KMS-11 (cell line): ENCODE results near the gene GOT1.

ENCODE experiments used
- H2AFZ ChIP-seq: fragments of 200-600 bp; sonication (generic); 2 replicates; pipeline ENCODE4 v1.6.1; 2016; ENCODE audit warnings: antibody characterized with exemption, mixed run types, low read depth
- H3K27ac ChIP-seq: fragments of 200-600 bp; sonication (generic); 2 replicates; pipeline ENCODE4 v1.6.1; 2016; ENCODE audit warnings: mild to moderate bottlenecking, mixed run types
- H3K27me3 ChIP-seq: fragments of 200-600 bp; sonication (generic); 2 replicates; pipeline ENCODE4 v1.6.1; 2017; ENCODE audit warnings: mild to moderate bottlenecking, low read depth, mixed run types, moderate library complexity; ENCODE audit not compliant: insufficient read depth
- H3K36me3 ChIP-seq: fragments of 200-600 bp; sonication (generic); 2 replicates; pipeline ENCODE4 v1.6.1; 2017; ENCODE audit warnings: mild to moderate bottlenecking, mixed run types; ENCODE audit not compliant: insufficient read depth
- H3K4me1 ChIP-seq: fragments of 200-600 bp; sonication (generic); 2 replicates; pipeline ENCODE4 v1.6.1; 2016; ENCODE audit warnings: mild to moderate bottlenecking, low read depth, mixed run types; ENCODE audit not compliant: poor library complexity, severe bottlenecking
- H3K4me2 ChIP-seq: fragments of 200-600 bp; sonication (generic); 2 replicates; pipeline ENCODE4 v1.7.0; 2016; ENCODE audit warnings: mild to moderate bottlenecking, mixed run types
- H3K4me3 ChIP-seq: fragments of 200-600 bp; sonication (generic); IDR thresholded peaks from 2 replicates; pipeline ENCODE4 v1.6.1; 2017; ENCODE audit warnings: low read depth, low read length, mixed read lengths; ENCODE audit not compliant: insufficient read depth
- H3K79me2 ChIP-seq: fragments of 200-600 bp; sonication (generic); 2 replicates; pipeline ENCODE4 v1.6.1; 2016; ENCODE audit warnings: low read depth, mixed run types; ENCODE audit not compliant: insufficient read depth
- H3K9ac ChIP-seq: fragments of 200-600 bp; sonication (generic); 2 replicates; pipeline ENCODE4 v1.6.1; 2016; ENCODE audit warnings: mild to moderate bottlenecking, mixed run types
- H4K20me1 ChIP-seq: fragments of 200-600 bp; sonication (generic); 2 replicates; pipeline ENCODE4 v1.6.1; 2016; ENCODE audit warnings: mild to moderate bottlenecking, mixed run types; ENCODE audit not compliant: insufficient read depth
- TF ChIP-seq, protein P1 (sequence below): fragments of 200-600 bp; sonication (generic); conservative IDR thresholded peaks from 2 replicates; pipeline ENCODE4 v1.6.1; 2017; ENCODE audit warnings: low read depth, mild to moderate bottlenecking, antibody characterized with exemption, low read length, moderate library complexity, mixed read lengths

Gene GOT1

DNA sequence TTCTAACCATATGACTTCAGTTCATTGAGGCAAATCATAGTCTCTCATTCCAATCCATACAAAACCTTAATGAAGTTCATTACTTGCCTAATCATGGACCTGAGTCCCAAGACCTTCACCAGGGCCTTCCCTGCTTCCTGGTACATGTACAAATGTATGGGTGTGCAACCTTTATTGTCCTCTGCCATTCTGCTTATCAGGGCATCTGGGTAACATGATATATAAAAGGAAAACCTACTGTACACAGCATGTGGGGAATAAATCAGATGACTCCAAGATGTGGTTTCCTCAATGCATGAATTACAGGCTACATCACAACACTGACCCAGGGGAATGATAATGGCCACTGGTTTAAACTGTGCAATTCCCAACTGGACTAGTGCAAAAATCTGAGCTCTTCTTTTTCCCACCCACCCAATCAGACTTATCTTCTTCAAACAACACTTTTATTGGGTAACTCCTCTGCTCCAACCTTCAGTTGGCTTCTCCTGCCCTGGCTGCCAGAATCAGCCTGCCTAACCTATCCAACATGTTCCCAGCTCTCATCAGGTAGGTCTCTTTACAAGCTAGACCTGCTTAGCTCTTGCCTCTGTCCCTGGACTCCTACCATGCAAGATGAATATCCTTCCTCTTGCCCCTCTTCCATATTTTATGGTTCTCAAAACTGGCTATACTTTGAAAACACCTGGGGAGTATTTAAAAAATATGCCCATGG, 11.4 kb downstream of the GOT1 start:
- H3K27ac ChIP-seq, result no peak overlapping the region
- H3K4me1 ChIP-seq, result no peaks in the 10 kb centered on the region
- no peaks in the 10 kb centered on the region for H3K36me3 ChIP-seq
- no peak overlapping the region for H3K9ac ChIP-seq
- TF ChIP-seq, protein P1, sequence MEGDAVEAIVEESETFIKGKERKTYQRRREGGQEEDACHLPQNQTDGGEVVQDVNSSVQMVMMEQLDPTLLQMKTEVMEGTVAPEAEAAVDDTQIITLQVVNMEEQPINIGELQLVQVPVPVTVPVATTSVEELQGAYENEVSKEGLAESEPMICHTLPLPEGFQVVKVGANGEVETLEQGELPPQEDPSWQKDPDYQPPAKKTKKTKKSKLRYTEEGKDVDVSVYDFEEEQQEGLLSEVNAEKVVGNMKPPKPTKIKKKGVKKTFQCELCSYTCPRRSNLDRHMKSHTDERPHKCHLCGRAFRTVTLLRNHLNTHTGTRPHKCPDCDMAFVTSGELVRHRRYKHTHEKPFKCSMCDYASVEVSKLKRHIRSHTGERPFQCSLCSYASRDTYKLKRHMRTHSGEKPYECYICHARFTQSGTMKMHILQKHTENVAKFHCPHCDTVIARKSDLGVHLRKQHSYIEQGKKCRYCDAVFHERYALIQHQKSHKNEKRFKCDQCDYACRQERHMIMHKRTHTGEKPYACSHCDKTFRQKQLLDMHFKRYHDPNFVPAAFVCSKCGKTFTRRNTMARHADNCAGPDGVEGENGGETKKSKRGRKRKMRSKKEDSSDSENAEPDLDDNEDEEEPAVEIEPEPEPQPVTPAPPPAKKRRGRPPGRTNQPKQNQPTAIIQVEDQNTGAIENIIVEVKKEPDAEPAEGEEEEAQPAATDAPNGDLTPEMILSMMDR, result no peak
- H3K27me3 ChIP-seq, result no peaks in the 10 kb centered on the region
- no peak overlapping the region for H3K4me3 ChIP-seq
- no peak overlapping the region for H3K4me2 ChIP-seq
- no peak overlapping the region for H2AFZ ChIP-seq
- no peaks in the 10 kb centered on the region for H4K20me1 ChIP-seq
- no peaks in the 10 kb centered on the region for H3K79me2 ChIP-seq

DNA sequence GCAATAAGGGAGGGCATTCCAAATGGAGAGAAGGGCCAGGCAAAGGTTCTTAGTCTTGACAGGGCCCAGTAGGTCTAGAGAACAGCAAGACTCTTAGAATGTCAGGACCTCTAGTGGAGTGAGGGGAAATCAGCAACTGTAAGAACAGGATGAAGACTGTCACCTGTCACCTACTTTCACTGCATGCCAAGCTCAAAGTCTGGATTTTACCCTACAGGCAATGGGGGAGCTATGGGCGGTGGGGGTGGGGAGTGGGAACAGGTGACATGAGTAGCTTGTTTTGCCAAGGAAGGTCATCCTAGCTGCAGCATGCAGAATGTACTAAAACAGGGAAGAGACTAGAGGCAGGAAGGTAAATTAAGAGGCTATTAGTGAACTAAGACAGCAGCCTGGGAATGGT, 18.3 kb downstream of the GOT1 start:
- H3K36me3 ChIP-seq, result no peaks in the 10 kb centered on the region
- H3K4me3 ChIP-seq, result no peak overlapping the region
- H3K27me3 ChIP-seq, result no peaks in the 10 kb centered on the region
- H2AFZ ChIP-seq, result no peak overlapping the region
- H4K20me1 ChIP-seq, result no peaks in the 10 kb centered on the region
- H3K4me2 ChIP-seq, result no peak overlapping the region
- H3K79me2 ChIP-seq, result no peaks in the 10 kb centered on the region
- no peak overlapping the region for H3K27ac ChIP-seq
- H3K4me1 ChIP-seq, result no peaks in the 10 kb centered on the region
- no peak overlapping the region for H3K9ac ChIP-seq
- TF ChIP-seq, protein P1, result no peak

DNA sequence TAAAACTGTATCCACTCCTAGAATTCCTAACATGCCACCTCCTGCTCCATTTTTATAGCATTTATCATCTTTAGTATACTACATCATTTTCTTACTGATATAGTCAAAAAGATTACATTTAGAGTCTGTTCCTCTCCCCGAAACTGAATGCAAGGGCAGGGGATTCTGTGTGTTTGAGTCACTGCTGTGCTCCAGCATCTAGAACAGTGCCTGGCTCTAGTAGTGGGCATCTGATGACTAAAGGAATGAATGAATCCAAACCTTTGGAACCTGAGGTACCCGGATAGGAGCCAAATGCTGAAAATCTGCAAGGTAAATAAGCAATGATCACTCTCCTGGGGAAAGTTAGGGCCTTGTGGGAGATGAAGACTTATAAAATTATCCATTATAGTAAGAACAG, 18.9 kb downstream of the GOT1 start:
- H3K36me3 ChIP-seq, result no peaks in the 10 kb centered on the region
- no peak overlapping the region for H3K27ac ChIP-seq
- no peak overlapping the region for H2AFZ ChIP-seq
- no peak overlapping the region for H3K4me3 ChIP-seq
- no peaks in the 10 kb centered on the region for H3K27me3 ChIP-seq
- H3K79me2 ChIP-seq, result no peaks in the 10 kb centered on the region
- no peak overlapping the region for H3K9ac ChIP-seq
- H3K4me2 ChIP-seq, result no peak overlapping the region
- no peaks in the 10 kb centered on the region for H4K20me1 ChIP-seq
- H3K4me1 ChIP-seq, result no peaks in the 10 kb centered on the region
- TF ChIP-seq, protein P1, result no peak

DNA sequence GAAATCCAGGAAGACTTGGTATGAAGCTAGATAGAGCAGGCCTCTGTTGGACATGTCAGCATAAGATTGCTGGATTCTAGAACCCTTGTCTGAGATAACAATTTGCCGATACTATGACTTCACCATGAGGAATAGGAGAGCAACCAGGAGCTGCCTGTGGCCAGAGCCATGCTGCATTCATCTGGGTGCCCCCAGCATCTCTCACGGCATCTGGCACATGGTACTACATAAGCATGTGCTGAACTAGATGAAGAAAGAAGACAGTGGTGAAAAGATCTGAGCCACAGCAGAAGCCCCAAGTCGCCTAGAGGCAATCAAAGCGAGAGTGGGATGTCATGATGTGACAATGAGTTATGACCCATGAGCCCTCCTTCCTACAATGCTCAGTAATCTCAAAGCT, 19.5 kb downstream of the GOT1 start:
- TF ChIP-seq, protein P1, result no peak
- no peaks in the 10 kb centered on the region for H3K4me1 ChIP-seq
- no peak overlapping the region for H3K4me2 ChIP-seq
- H2AFZ ChIP-seq, result no peak overlapping the region
- H3K79me2 ChIP-seq, result no peaks in the 10 kb centered on the region
- no peaks in the 10 kb centered on the region for H4K20me1 ChIP-seq
- no peaks in the 10 kb centered on the region for H3K36me3 ChIP-seq
- no peaks in the 10 kb centered on the region for H3K27me3 ChIP-seq
- H3K4me3 ChIP-seq, result no peak overlapping the region
- H3K27ac ChIP-seq, result no peak overlapping the region
- H3K9ac ChIP-seq, result no peak overlapping the region
